Glomerular endothelial cell (primary cell): ENCODE results near the gene GPR87. TPM values are rescaled to one million over a fixed set of nuclear protein-coding genes. Genes with fewer than 3 reads are reported as not detected.

ENCODE experiments used
- DNase-seq: peaks from one replicate; pipeline ENCODE4 v3.0.0-alpha.2; 2011; ENCODE audit warnings: low read depth, low spot score; ENCODE audit errors: extremely low read depth
- total RNA-seq: library from RNA; depleted of rRNA; stranded (reverse); fragments of >200 nt; gene quantifications from 2 replicates; pipeline ENCODE4 v1.2.3, GENCODE V29; 2015

Gene GPR87, protein sequence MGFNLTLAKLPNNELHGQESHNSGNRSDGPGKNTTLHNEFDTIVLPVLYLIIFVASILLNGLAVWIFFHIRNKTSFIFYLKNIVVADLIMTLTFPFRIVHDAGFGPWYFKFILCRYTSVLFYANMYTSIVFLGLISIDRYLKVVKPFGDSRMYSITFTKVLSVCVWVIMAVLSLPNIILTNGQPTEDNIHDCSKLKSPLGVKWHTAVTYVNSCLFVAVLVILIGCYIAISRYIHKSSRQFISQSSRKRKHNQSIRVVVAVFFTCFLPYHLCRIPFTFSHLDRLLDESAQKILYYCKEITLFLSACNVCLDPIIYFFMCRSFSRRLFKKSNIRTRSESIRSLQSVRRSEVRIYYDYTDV
- 0.53 TPM in 1 of 2 replicates, not detected in the other for total RNA-seq

DNA sequence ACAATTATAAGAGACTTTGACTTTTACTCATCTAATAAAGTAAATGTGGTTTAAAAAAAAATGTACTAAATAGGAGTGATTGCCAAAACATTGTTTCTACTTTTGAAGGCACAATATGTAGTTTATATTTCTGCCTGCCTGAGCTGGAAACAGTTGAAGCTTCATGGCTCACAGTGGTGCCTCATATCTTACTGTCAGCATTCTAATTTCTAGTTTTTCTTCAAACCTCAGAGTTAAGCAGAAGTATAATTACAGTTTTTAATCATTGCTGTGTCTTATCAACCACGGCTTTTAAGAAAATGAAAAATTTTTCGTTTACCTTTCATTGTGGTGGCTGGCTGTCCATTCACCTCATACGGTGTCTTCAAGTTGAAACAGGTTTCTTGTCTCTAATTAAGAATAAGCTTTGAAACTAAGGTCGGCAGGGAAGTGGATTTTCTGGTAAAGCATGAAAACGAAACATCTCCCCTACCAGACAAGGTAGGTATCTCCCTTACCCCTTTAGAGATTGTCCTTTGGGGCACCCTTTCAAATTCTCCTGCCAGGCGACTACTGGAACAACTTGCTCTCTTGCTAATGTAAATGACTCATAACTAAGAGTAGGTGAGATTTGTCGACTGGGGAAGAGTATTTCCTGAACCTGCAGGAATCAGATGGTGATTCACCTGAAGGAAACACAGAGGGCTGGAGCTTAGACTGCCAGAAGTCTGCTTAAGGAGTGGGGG, at the start of gene GPR87:
GPR87 (minus strand) TSS at position 554 of the 725 bp plus-strand sequence. CDS start 16,720 bp downstream, outside the sequence.
- DNase-seq = no peak

- no peak for DNase-seq
These were observed 46.1 kb upstream of the GPR87 start for GRCh38 chr3:151362751-151363174.

GRCh38 chr3:151357463-151357850, 40.8 kb upstream of the GPR87 start:
- no peak for DNase-seq

DNA sequence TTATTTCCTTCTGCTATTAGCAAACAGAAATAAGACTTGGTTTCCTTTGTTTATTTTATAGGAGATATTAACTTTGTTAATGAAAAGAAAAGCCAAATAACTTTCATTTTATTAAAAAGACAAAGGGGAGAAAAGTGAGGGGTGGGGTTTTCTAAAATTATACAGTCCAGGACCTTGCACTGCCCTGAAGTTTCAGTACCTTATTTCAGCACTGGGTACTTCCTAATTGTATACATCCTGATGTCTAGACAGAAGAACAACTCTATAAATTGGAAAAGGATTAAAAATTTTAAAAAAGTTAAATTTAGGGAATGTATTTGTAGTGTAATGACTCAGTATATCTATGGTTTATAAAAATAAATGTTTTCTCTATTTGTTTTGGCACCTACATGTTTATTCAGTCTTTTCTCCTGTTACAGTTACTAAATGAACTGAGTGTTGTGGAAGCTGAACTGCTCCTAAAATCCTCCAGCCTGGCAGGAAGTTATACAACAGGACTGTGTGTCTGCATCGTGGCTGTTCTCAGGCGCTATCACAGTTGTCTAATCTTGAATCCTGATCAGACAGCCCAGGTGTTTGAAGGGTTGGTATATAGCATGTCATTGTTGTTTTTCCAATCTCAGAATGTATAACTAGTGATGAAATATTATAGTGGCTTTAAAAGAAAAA, 40.3 kb upstream of the GPR87 start:
- no peak for DNase-seq

- no peak for DNase-seq
These were observed 35.0 kb upstream of the GPR87 start for GRCh38 chr3:151351648-151352047.

- no peak for DNase-seq
These were observed 34.6 kb upstream of the GPR87 start for GRCh38 chr3:151351219-151351618.

GRCh38 chr3:151350656-151351055, 34.0 kb upstream of the GPR87 start:
- DNase-seq = no peak

GRCh38 chr3:151347432-151347831, 30.8 kb upstream of the GPR87 start:
- no peak for DNase-seq

DNA sequence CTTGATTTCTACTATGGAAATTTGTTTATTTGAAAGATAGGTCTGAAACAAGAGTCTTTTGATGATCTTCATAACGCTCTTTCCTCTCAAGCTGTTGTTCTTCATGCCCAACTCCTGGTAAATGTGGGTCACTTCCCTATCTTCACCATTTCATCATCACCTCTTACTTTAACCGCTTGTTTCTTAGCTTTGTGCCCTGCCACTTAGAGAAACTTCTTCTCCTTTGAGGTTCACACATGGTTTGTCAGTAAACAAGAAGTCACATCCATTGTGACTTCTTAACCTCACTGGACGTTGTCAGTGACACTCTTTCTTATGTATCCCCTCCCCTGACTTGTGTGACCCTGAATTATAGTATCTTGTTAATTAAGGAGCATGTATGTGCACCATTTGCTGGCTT, 29.7 kb upstream of the GPR87 start:
- no peak for DNase-seq

- no peak for DNase-seq
These were observed 29.2 kb upstream of the GPR87 start for GRCh38 chr3:151345859-151346258.

DNA sequence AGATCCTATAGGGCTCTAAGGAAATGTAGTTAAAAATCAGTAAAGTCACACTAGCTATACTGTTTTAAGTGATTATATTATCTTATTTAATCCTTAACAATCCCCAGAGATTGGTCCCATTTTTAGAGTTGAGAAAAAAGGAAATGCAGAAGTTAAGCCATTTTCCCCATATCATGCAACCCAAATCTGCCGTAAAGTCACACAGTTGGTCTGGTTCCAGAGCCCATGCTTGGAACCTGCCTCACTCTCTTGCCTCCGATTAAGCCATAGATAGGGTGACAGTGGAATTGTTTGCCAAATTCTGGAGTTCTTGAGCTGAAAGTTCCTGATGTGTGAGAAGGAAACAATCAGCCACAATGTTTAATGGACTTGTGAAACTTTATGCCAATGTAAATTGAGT, 15.1 kb upstream of the GPR87 start:
- no peak for DNase-seq

GRCh38 chr3:151330899-151331298, 14.3 kb upstream of the GPR87 start:
- DNase-seq = no peak

GRCh38 chr3:151330379-151330778, 13.8 kb upstream of the GPR87 start:
- DNase-seq = no peak

DNA sequence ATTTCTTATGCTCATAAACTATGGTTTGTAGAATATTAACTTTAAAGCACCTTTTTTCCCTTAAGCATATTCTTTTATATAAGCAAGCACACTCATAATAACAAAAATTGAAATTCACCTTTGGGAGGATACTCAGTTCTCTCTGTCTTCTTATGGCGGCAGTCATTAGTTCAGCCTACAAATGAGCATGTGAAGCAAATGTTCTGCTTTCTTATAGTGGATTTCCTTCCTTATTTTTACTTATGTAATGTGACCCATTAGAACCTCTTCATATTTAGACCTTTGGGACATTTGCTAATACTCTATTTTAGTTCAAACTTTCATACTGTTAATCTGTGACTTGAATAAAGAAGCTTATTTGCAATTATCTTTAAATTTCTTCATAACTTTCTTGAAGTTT, 12.7 kb upstream of the GPR87 start, which contains the start of gene P2RY13:
P2RY13 (minus strand) TSS at position 187 of the 400 bp plus-strand sequence; CDS start at position 166, 21 bp downstream.
- DNase-seq = no peak

DNA sequence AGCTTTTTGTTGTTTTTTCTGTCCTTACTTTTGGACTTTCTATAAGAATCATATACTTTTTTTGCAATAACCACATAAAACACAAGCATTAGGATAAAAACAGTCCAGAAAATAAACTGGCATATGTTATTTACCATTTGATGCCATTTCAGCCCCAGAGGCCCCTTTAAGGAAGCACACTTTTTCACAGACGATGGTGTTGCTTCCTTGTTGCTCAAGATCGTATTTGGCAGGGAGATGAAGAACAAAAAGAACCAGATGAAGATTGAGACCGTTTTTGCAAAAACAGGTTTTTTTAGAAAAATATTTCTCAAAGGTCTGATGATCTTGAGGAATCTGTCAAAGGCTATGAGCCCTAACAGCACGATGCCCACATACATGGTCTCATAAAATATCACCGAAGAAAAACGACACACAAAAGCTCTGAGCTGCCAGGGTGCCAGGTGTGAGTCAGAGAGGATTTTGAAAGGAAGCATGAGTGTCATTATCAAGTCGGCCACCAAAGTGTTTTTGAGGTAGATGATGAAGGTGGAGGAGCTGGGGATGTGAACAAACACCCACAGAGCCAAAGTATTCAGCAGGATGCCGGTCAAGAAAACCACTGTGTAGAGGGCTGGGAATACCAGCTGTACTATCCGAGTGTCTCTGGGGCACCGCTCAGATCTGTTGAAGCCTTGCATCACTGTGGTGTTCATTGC, 11.8 kb upstream of the GPR87 start:
- DNase-seq = no peak

- DNase-seq = no peak
These were observed 11.1 kb upstream of the GPR87 start for GRCh38 chr3:151327571-151328198.

DNA sequence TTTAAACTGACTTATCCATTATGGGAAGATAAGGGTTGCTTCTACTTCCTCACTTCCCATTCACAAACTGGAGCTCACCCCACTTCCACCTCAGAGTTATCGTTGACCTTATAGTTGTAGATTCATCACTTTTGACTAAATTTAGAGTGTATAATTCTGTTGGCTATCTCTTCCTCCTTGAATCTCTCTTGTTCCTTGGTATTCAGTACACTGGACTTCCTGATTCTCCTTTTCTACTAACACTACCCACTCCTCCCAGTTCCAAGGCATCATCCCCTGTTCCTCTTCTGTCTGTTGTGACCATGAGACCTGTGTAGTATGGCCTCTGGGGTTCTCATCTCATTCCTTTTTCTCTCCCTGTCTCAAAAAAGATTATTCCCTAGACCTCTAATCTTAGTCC, 5.9 kb upstream of the GPR87 start:
- no peak for DNase-seq

- no peak for DNase-seq
These were observed 4.9 kb upstream of the GPR87 start for GRCh38 chr3:151321526-151321925.

- no peak for DNase-seq
These were observed 3.5 kb upstream of the GPR87 start for GRCh38 chr3:151320131-151320530.

DNA sequence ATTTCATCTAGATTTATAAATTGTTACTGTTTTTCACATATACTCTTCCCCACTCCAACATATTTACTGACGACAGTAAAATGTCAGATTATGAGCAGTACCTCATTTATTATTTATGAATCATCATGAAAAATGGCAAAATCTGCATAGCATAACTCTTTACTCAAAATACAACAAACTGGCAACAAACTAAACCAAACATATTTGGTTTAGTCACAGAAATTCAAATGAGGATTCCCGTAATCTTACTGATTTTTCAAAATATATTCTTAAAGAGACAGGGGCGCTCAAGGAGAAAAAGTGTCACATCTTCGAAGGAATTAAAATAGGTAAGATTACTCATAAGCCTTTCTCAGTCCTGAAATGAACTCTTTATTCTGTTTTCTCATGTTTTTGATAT, 3.0 kb upstream of the GPR87 start:
- DNase-seq = no peak
